ENCODE measurements around the gene TMEM134.
A peak's percentile ranks its signal among the peaks of the same experiment; 100 is the strongest.
"Not testable (repeated sequence)": the region's sequence is repeated elsewhere in the genome, so short reads cannot be mapped to it uniquely, and the experiment has no call there.

The TMEM134 gene

GRCh38 chr11:67483831-67484665 is 15.0 kb upstream of the TMEM134 start:
- no peak for DNase-seq

GRCh38 chr11:67482827-67483798 is 14.1 kb upstream of the TMEM134 start, which contains the start of gene AIP:
AIP (plus strand) TSS chr11:67483026; CDS start chr11:67483159, 133 bp downstream.
- peak; percentile 99 for DNase-seq

- no peak for DNase-seq
Measured at GRCh38 chr11:67482275-67482826, 13.3 kb upstream of the TMEM134 start.

- DNase-seq: not testable (repeated sequence)
Measured at GRCh38 chr11:67477344-67478050, 8.4 kb upstream of the TMEM134 start.

- not testable (repeated sequence) for DNase-seq
Measured at GRCh38 chr11:67476692-67477091, 7.6 kb upstream of the TMEM134 start.

- DNase-seq: no peak
Measured at GRCh38 chr11:67472882-67473281, 3.8 kb upstream of the TMEM134 start.

GRCh38 chr11:67470337-67471002 is 1.4 kb upstream of the TMEM134 start:
- no peak for DNase-seq

GRCh38 chr11:67469508-67469811 is 409 bp upstream of the TMEM134 start:
- no peak for DNase-seq

GRCh38 chr11:67468456-67468758 is 644 bp downstream of the TMEM134 start:
- DNase-seq: no peak

- DNase-seq: peak; percentile 15
Measured at GRCh38 chr11:67468056-67468455, 995 bp downstream of the TMEM134 start.

GRCh38 chr11:67466962-67467771 is 1.9 kb downstream of the TMEM134 start:
- no peak for DNase-seq

GRCh38 chr11:67466367-67466766 is 2.7 kb downstream of the TMEM134 start:
- no peak for DNase-seq

GRCh38 chr11:67465530-67465929 is 3.5 kb downstream of the TMEM134 start:
- not testable (repeated sequence) for DNase-seq

GRCh38 chr11:67465189-67465510 is 3.9 kb downstream of the TMEM134 start:
- DNase-seq: no peak

- DNase-seq: peak; percentile 91
Measured at GRCh38 chr11:67464411-67465188, 4.5 kb downstream of the TMEM134 start.

- no peak for DNase-seq
Measured at GRCh38 chr11:67463680-67464410, 5.2 kb downstream of the TMEM134 start.

GRCh38 chr11:67463186-67463585 is 5.9 kb downstream of the TMEM134 start:
- DNase-seq: no peak

GRCh38 chr11:67458266-67458665 is 10.8 kb downstream of the TMEM134 start:
- DNase-seq: no peak

- no peak for DNase-seq
Measured at GRCh38 chr11:67457453-67457852, 11.6 kb downstream of the TMEM134 start.

- DNase-seq: no peak
Measured at GRCh38 chr11:67456068-67456705, 12.9 kb downstream of the TMEM134 start.

Data from NCI-H774 (cell line).